Hindlimb muscle (tissue), 1 donor: ENCODE data around the gene TRPM3. TPM values are rescaled to one million over a fixed set of nuclear protein-coding genes. Genes with fewer than 3 reads are reported as not detected.

Experiments used
- DNase-seq: peaks from one replicate; pipeline ENCODE4 v3.0.0-alpha.2; 2013
- polyA plus RNA-seq: library from polyadenylated mRNA; unstranded; fragments of 120-200 nt; gene quantifications from one replicate; pipeline ENCODE4 v1.2.1, GENCODE V29; 2013; ENCODE audit not compliant: insufficient read length

The TRPM3 gene
- polyA plus RNA-seq, 1 donor, result 0.25 TPM

DNA sequence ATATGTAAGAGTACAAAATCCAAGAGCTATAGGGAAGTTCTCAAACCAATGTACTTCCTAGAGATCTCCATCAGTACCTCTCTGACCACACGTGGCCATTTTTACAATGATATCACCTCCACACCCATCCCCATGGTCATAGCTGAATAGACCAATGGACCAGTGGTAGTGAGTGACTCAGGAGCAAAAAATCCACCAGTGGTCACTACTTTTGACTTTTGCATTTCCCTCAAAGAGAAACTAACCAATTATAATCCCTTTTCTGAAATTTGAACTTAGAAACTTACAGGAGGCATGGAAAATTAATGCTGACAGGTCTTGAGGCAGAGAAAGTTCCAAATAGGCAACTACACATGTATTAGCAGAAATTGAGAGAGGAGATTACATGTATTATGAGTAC lies 238.4 kb downstream of the TRPM3 start:
- DNase-seq, result no peak

GRCh38 chr9:70881333-70881732 lies 240.1 kb downstream of the TRPM3 start:
- no peak for DNase-seq

DNA sequence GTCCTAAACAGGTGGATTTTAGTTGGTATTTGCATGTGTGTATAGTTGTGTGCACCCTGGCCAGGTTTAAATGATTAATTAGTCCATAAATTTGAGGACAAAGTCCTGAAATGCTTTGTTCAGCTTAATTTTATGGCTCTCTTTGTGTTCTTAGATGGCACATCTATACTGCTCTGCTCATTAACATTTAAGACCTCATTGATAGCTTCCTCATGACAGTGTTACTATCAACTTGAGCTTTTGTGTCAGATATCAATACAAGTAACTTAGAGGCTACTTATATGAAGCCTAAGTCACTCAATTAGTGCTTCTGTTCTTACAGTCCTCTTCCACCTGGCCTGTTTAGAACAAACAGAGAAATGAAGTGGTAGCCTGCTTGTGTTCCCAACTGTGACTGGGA lies 240.9 kb downstream of the TRPM3 start:
- DNase-seq, result no peak

DNA sequence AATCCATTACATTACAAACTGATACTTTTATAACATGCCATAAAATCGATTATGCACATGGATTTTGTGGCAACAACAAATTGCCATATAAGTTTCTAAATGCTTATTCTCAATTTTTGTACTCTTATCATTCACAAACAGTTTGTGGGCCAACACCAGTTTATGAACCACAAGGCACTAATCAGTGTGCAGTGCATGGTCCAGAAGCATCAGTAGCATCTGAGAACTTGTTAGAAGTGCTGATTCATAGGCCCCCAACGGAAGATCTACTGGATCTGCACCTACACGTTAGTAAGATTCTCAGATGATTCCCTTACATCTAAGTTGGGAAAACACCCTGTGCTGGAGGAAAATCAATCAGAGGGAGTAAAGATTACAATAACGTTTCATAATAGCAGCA lies 242.8 kb downstream of the TRPM3 start:
- no peak for DNase-seq

DNA sequence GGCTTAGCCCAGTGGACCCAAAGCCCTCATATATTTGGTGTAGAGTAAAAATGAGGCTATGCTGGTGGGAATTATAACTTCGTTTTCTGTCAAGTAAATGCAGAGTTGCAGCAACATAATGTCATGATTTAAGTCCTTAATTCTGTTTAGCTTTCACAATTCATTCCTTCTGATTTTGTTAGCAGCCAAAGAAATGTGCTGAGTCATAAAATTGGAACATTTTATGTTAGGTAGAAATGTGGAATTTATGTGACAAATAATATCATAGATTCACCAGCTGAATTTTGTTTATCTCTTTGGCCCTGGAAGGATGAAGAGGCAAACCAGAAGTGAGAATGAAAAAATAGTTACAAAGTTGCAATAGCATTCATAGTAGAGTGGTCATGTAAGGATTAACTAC lies 247.0 kb downstream of the TRPM3 start:
- no peak for DNase-seq

DNA sequence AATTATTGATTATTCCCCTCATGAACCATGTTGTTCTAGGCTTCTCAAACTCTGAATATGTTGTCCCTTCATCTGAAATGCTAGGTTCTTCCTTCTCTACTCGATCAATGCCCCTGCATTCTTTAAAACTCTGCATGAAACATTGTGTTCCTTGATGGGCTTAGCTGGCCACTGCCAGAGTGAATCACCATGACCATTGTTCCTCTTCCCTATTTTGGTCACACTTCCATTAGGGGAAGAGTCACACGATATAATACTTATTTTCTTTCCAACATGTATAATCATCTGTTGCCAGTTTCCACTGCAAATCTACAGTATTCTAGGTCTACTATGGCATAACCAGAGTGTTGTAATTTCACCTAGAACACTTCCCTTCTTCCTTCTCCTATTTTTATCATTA lies 247.9 kb downstream of the TRPM3 start:
- no peak for DNase-seq

- no peak for DNase-seq
These were observed 252.5 kb downstream of the TRPM3 start for GRCh38 chr9:70868661-70869652.

- no peak for DNase-seq
These were observed 253.4 kb downstream of the TRPM3 start for GRCh38 chr9:70868041-70868440.

- DNase-seq, result no peak
These were observed 255.9 kb downstream of the TRPM3 start for GRCh38 chr9:70865471-70865870.

DNA sequence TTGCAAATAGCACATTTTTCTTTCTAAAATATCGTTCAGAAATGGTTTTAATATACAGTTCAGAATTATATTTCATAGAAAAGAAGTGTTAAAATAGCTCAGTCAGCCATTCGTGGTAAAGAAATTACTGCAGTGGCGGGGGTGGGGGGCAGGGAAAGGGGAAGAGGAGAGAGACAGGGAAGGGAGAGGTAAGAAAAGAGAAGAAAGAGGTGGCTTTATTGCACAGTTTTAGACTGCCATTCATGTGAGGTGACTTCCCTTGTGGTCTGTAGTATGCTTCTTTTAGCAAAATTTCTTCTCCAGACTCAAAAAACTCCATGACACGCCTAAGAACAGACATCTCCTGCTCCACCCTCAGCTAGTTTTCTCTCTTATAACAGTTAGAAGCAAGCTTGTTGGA lies 259.6 kb downstream of the TRPM3 start:
- DNase-seq, result no peak

DNA sequence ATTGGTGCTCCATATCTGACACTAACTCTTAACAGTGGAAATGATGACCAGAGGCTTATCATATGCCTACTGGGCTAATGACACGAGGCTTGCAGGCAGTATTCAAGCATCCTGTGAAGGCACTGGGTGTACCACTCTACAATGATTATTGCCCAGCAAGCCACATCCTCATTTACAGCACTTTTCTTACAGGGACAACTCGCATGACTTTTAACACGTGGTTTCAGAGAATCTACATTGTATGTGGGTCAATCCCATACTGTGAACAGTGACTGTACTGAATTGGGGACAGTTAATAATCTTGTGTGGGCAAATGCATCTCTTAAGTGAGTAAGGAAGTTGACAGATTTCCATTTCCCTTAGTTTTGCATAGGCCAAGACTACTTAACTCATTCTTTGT lies 260.0 kb downstream of the TRPM3 start:
- no peak for DNase-seq

DNA sequence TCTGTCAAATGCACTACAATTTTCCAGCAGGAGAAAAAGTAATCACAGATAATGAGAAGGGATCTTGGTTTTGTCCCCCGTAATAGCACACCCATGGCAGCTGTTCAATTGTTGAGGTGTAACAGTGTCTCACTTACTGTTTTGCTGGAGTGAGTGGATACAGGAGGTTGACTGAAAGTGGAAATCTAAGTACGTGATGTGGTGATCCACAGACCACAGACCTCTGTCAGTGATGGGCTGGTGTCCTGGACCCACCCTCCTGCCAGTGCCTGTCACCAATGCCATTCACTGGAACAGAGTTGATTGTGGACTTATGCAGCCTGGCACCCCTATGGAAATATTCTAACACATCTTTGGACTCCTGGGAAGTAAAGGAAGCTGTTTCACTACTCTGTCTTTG lies 261.7 kb downstream of the TRPM3 start:
- DNase-seq, result no peak

DNA sequence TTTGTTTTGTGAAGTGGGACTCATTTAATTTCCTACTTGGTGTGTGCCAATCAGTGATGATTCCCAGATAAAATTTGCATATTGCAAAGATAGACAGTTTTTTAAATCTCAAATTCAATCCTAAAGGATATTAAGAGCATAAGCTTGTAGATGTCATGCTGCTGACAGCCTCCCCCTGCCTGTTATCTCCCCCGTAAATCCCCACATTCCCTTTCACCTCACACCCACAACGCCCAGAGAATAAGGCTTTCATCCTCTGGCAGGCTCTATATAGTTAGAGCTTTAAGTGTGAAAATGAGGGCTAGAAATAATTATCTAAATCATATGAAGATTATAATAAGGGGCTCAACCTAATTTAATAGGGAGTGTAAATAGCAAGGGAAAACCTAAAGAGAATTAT lies 265.0 kb downstream of the TRPM3 start:
- no peak for DNase-seq

GRCh38 chr9:70852711-70853240 lies 268.6 kb downstream of the TRPM3 start:
- DNase-seq, result no peak

GRCh38 chr9:70840266-70840665 lies 281.2 kb downstream of the TRPM3 start:
- no peak for DNase-seq

DNA sequence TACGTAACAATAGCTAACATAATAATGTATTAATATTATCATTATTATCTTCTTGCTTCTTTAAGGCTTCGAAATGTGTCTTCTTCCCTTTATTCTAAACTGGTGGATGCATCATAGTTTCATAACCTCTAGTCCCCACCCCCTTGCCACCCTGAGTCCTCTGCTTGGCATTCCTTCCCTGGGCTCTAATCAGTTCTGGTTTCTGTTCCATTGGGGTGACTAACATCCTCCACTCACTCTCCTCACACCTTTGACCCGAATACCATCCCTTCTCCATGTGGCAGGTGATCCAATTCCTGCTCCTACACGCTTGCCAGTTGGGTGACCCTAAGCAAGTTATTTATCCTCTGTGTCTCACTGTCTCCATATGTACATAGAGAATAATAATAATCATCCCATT lies 286.1 kb downstream of the TRPM3 start:
- DNase-seq, result no peak

- no peak for DNase-seq
These were observed 288.9 kb downstream of the TRPM3 start for GRCh38 chr9:70832492-70832891.

DNA sequence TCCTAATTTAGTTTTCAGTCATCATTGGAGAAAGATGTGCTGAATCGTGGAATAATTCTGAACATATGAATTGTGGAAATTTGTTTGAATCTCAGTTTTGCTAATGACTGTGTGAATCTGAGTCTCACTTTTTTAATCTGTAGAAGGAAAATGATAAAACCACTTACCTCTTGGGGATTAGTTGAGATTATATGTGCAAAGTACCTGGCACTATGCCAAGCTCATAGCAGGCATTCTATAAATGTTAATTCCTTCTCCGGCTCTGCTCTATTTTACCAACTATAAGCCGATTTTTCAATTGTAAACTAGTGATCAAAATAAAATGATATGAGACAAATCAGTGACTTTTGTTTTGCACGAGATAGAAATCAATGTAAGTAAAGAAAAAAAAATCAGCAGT lies 290.8 kb downstream of the TRPM3 start:
- DNase-seq, result no peak

DNA sequence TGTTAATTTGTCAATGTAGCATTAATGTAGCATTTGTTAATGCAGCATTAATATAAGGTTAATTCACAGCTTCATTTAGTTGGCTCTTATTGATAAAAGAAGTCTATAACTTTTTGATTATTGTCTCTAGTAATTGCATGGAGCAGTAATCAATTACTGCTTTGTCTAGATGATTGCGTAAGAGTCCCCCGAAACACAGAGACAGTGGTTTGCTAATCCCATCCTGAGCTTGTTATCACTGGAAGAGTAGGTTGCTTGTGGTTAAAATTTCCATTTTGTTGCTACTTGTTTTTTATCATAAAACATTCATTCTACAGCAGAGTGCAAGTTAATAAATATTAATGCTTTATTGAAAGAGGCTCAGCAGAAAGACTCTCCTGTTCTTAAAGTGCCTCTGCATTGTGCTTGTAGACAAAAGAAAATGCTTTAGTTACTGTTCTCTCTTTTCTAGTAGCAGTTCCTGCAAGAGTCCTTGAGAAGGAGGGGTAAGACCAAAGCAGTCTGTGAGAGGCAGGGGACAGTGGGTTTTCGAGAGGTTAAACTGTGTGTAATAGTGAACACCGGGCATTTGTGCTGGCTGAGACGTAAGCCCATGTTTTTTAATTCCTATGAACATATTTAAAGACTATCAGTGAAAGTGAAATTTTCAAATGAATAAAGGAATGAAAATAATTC lies 291.7 kb downstream of the TRPM3 start:
- no peak for DNase-seq

GRCh38 chr9:70826562-70826961 lies 294.9 kb downstream of the TRPM3 start:
- no peak for DNase-seq

DNA sequence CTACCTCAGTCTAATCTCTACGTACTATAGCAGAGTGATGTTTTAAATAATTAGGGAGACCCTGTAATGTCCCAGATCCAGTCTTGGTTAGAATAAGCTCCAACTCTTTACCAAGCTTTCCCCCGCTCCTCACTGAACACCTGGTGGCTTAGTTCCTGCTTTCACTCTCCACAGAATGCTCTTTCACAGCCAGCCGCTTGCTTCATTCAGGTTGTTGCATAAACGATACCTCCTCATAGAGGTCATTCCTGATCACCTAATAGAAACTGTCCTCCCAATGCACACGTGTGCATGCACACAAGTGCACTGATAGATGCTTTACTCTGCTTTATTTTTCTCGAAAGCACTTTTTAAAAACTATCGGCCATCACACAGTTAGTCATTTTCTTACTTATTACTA lies 298.1 kb downstream of the TRPM3 start:
- DNase-seq, result no peak

GRCh38 chr9:70817311-70817710 lies 304.1 kb downstream of the TRPM3 start:
- DNase-seq, result no peak

DNA sequence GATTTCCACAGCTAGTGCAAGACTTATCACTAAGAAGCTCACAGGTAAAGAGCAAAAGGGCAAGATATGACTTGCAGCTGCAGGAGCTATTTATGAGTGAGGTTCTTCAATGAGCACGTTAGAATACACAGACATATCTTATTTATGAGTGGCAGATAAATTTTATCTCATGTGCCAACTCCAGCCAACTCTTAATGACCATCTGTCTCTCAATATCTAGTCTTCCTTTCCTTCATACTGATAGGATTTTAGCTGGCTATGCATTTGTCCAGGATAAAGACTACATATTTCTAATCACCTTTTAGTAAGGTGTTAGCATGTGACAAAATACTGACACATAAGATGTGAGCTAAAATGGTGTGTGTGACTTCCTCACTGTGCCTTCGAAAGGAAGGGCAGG lies 304.5 kb downstream of the TRPM3 start:
- no peak for DNase-seq

DNA sequence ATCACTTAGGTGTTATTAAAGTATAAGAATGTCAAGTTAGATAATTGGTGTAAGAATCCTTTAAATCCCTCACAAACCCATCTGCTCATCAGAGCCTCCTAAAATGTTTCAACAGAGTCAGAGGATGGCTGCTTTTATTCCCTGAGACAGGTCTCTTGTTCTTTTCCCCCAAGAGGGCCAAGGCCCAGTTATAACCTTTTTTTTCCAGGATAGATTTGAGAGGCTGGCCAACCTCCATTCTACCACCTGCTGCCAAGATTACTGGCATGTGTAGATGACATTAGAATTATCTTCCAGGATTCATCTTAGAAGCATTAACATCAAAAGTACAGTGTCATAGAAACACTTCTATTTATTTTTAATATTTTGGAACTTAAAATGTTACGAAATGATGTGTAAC lies 305.1 kb downstream of the TRPM3 start:
- DNase-seq, result no peak
